Stimulated activated CD4-positive, alpha-beta T cell treated with anti-CD3 and anti-CD28 coated beads, Interleukin-12 subunit alpha, Interleukin-12 subunit beta, amount 100 ng/mL, for 24 hours (primary cell): Measurements from ENCODE around the gene FADS2.

Experiments
- DNase-seq, 2 experiments: peaks; one replicate each; pipeline ENCODE4 v3.0.0-alpha.2; 2020; ENCODE audit warnings: low read depth in 2 of 2

The FADS2 gene

GRCh38 chr11:61795876-61796526, 32.1 kb upstream of the FADS2 start:
- no peak for DNase-seq

GRCh38 chr11:61797263-61797944, 30.7 kb upstream of the FADS2 start:
- DNase-seq: peak in 1 of 2 experiments; percentile 32

GRCh38 chr11:61799665-61800284, 28.3 kb upstream of the FADS2 start:
- DNase-seq: no peak

GRCh38 chr11:61800331-61801281, 27.5 kb upstream of the FADS2 start:
- DNase-seq: no peak

DNA sequence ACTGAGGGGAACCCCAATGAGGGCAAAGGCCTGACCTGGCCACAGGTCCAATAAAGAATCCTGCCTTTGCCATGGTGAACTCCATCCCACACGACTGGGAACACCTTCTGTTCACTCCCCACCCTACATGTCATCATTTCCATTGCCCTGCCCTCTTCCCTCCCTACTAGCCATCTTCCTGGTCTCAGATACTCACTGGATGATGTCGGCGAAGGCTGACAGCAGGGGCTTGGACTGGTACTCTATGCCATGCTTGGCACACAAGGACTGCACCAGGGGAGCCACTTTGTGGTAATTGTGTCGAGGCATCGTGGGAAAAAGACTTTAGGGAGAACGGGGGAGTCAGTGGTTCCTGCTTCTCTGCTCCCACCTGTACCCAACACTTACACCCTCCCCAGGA, 25.5 kb upstream of the FADS2 start:
- DNase-seq: no peak

DNA sequence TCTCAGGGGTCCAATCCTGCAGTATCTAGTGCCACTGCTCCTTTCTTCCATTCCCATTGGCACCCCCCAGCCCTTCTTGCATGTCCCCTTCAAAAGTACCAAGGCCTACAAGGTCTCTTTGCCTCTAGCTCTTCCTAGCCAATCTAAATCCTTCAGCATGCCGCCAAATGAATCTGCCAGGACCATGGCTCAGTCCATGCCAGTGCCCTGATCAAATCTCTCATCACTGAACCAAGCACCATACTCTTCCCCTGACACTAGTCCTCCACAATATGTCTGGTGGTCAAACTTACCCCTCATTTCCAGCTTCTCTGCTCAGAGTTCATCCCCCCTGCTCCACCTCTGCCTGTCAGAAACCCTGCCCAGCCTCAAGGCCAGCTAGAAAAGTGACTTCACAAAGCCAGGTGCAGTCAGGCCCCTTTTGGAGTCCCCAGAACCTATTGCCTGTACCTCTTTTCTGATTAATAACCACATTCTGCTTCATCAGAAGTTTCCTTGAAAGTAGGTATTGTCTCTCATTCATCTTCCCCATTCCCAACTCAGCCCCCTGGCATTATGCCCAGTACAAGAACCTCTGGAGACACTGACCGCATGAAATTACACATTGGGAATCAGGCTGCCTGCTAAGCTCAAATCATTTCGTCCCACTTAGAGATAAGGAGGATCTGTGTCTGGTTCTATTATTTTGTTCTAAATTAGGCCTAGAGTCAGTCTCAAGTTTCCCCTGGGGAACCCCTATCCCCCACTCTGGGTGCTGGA, 24.0 kb upstream of the FADS2 start:
- no peak for DNase-seq

DNA sequence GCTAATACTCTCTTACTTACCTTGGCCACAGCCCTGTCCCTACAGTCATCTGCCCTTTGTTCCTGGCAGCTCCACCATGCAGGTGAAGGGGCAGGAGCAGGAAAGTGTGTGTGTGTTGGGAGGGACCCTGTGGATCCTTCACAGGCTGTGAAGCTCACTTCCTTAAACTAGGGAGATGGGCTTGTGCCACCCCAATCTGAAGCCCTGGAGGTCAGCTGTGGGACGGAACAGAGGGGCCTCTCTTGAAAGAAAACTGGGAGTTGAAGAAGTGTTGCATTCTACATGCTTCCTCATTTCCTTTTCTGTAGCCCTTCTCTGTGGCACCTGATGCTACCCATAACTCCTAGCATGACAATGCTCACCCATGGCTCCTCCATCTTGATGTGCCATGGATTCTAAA, 23.0 kb upstream of the FADS2 start:
- DNase-seq: no peak

- no peak for DNase-seq
Measured at GRCh38 chr11:61806785-61807184, 21.3 kb upstream of the FADS2 start.

GRCh38 chr11:61810671-61811175, 17.4 kb upstream of the FADS2 start:
- DNase-seq: no peak

- DNase-seq: no peak
Measured at GRCh38 chr11:61811831-61812230, 16.3 kb upstream of the FADS2 start.

DNA sequence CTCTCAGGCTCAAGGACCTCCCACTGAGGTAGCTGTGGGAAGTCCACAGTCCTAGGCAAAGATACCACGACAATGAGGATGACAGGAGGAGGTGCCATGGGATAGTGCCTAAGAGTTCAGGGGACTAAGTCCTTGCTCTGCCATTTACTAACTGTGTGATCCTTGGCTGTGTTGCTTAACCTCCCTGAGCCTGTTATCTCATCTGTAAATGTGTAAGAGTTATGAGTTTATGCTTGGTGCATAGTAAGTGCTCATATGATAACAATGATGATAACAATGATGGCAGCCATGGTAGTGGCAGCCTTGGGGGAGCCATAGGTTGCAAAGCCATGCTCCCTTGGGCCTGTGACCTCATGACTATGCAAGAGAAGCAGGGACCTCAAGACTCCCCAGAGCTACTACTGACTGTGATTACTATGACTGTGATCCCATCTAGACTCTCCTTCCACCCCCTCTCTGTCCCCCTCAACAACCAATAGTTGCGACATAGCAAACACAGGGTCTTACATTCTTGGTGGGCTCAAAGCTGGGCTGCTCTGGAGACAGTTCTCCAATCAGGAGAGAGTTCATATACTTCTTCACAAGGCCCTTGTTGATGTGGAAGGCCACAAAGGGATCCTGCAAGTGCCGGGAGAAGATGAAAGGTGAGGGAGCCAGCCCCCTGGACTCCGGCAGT, 15.2 kb upstream of the FADS2 start:
- no peak for DNase-seq

- DNase-seq: no peak
Measured at GRCh38 chr11:61814247-61814957, 13.7 kb upstream of the FADS2 start.

- peak in 1 of 2 experiments; percentile 46 for DNase-seq
Measured at GRCh38 chr11:61814958-61815789, 12.9 kb upstream of the FADS2 start.

- peak in 1 of 2 experiments; percentile 50 for DNase-seq
Measured at GRCh38 chr11:61815790-61816735, 12.0 kb upstream of the FADS2 start.

GRCh38 chr11:61816736-61817455, 11.2 kb upstream of the FADS2 start, which contains the start of gene FADS1:
Gene FADS1 (minus strand): TSS chr11:61817003. CDS start chr11:61816929, 74 bp downstream.
- peak; percentile 51 to 76 for DNase-seq

DNA sequence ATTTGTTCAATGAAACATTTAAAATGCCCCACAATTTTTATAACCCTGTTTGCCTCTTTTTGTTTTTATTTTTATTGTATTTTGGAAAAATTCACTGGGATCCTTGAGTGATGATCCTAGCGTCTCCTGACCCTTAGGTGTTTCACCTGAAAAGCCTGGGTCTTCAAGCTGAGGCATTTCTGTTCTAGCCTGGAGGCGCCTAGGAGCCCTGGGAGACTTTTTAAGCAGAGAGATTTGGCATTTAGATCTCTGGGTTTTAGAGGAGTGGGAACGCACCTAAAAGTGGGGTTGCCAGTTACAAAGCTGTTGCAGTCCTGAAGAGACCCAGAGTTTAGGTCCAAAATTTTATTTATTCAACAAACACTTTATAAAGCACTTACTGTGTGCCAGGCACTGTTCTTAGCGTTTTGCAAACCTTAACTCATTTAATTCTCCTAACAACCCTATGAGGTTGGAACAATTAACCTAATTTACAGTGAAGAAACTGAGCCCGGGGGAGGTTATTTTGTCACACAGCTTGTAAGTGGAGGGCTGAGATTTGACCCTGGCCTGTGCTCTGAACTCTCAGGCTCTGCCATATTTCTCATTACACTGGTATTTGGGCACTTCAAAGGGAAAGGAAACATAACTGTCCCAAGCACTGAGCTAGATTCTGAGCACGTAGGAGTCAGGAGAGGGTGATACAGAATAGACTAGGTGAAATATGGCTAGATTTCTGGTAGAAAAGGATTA, 10.5 kb upstream of the FADS2 start:
- DNase-seq: no peak
